ENCODE data around the gene GGT1. TPM values are rescaled to one million over a fixed set of nuclear protein-coding genes. Genes with fewer than 3 reads are reported as not detected.
"Not testable (repeated sequence)": the region's sequence is repeated elsewhere in the genome, so short reads cannot be mapped to it uniquely, and the experiment has no call there.

Gene GGT1
- total and polyA plus RNA-seq, 5 donors from 2014 or later = 12.9 to 23.4 (median 16.8) TPM

DNA sequence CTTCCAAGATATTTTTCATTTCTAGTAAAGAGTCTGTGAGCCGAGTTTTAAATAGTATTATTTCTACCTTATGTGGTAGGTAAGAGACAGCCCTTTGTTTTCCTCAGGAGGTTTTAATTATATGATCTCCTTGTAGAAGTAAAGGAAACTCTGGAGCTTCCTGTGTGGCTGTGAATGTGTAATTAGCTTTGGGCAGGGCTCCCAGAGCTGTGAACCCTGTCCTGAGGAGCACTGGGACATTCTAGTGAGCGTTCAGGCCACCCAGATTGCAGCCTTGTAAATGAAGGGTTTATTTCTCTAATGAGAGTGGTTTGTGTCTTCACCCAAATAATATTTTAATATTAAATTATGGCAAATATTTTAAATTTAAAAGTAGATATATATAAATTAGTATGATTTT is 69.5 kb downstream of the GGT1 start:
- not testable (repeated sequence) for H3K27me3 Mint-ChIP-seq; H3K4me1 ChIP-seq (ENCODE audit: control insufficient read depth, insufficient read depth, low read length, poor library complexity, severe bottlenecking); H3K9me3 ChIP-seq (ENCODE audit: control insufficient read depth in 2 of 2, low read length in 2 of 2); H3K4me3 Mint-ChIP-seq; H3K36me3 Mint-ChIP-seq; H3K27ac Mint-ChIP-seq; H3K27ac ChIP-seq (ENCODE audit: insufficient read depth, low read length, poor library complexity, severe bottlenecking); H3K4me1 Mint-ChIP-seq; ATAC-seq (ENCODE audit: low read depth in 2 of 2); H3K9me3 Mint-ChIP-seq; H3K4me3 ChIP-seq (ENCODE audit: low read depth, low read length); H3K27me3 ChIP-seq (ENCODE audit: control insufficient read depth, insufficient read depth, low read length); H3K36me3 ChIP-seq (ENCODE audit: control insufficient read depth, insufficient read depth, low read length); DNase-seq

Other genes with a start within 250 kb of the GGT1 start
- 31.2 TPM for gene ADORA2A, start 175.6 kb upstream of the GGT1 start, total RNA-seq
- 100 to 1,000 TPM in 1 of 4 donors, 10 to 100 TPM in 3; 88.4 to 101 (median 94.5) TPM for gene ADORA2A, start 175.6 kb upstream of the GGT1 start, polyA plus RNA-seq
- gene UPB1, start 107.9 kb upstream of the GGT1 start, total RNA-seq = 3.8 TPM
- not detected for gene UPB1, start 107.9 kb upstream of the GGT1 start, polyA plus RNA-seq
- 69.6 TPM for gene GUCD1, start 48.1 kb upstream of the GGT1 start, total RNA-seq
- 10 to 100 TPM; 45.1 to 61.4 (median 54.4) TPM for gene GUCD1, start 48.1 kb upstream of the GGT1 start, polyA plus RNA-seq
- 41.0 TPM for gene SNRPD3, start 47.2 kb upstream of the GGT1 start, total RNA-seq
- gene SNRPD3, start 47.2 kb upstream of the GGT1 start, polyA plus RNA-seq = 100 to 1,000 TPM in 1 of 4 donors, 10 to 100 TPM in 3; 77.9 to 101 (median 91.5) TPM
- gene LRRC75B, start 10.1 kb upstream of the GGT1 start, total RNA-seq = not detected
- under 1 TPM in 1 of 4 donors, not detected in 3; 0.29 TPM for gene LRRC75B, start 10.1 kb upstream of the GGT1 start, polyA plus RNA-seq
- not detected for gene PIWIL3, start 171.5 kb downstream of the GGT1 start, total RNA-seq
- gene PIWIL3, start 171.5 kb downstream of the GGT1 start, polyA plus RNA-seq = not detected
- 2.9 TPM for gene SGSM1, start 203.0 kb downstream of the GGT1 start, total RNA-seq
- gene SGSM1, start 203.0 kb downstream of the GGT1 start, polyA plus RNA-seq = under 1 TPM in 3 of 4 donors, not detected in 1; 0.09 to 0.47 (median 0.40) TPM